Activated T-helper 17 cell treated with anti-CD3 and anti-CD28 coated beads, Interleukin-2, amount 50 U/mL, for 72 hours (primary cell): ENCODE data around the gene CHML. TPM values are rescaled to one million over a fixed set of nuclear protein-coding genes. Genes with fewer than 3 reads are reported as not detected.
A peak's percentile ranks its signal among the peaks of the same experiment; 100 is the strongest.

Source experiments
- ATAC-seq: fragments of 150-1000 bp; cut with Tn5 transposase; replicated peaks from 2 replicates; pipeline ENCODE4 v1.10.0; 2021; ENCODE audit warnings: mild to moderate bottlenecking, moderate library complexity
- H3K27ac Mint-ChIP-seq: one replicate; pipeline ENCODE4 v1.8.0; 2022; ENCODE audit warnings: mixed read lengths
- H3K27me3 Mint-ChIP-seq: one replicate; pipeline ENCODE4 v1.8.0; 2022; ENCODE audit warnings: mixed read lengths
- H3K36me3 Mint-ChIP-seq: one replicate; pipeline ENCODE4 v1.8.0; 2022; ENCODE audit warnings: low read depth, mild to moderate bottlenecking, mixed read lengths
- H3K4me1 Mint-ChIP-seq: one replicate; pipeline ENCODE4 v1.8.0; 2022; ENCODE audit warnings: mixed read lengths
- H3K4me3 Mint-ChIP-seq: one replicate; pipeline ENCODE4 v1.8.0; 2022; ENCODE audit warnings: mild to moderate bottlenecking, mixed read lengths
- H3K9me3 Mint-ChIP-seq: one replicate; pipeline ENCODE4 v1.8.0; 2022; ENCODE audit warnings: mixed read lengths
- total RNA-seq, 2 donors: library from RNA; stranded (reverse); gene quantifications; one replicate each; pipeline ENCODE4 v1.2.3, GENCODE V29; 2022

CHML gene
- total RNA-seq, 2 donors from 2014 or later = 8.9 to 13.4 TPM

DNA sequence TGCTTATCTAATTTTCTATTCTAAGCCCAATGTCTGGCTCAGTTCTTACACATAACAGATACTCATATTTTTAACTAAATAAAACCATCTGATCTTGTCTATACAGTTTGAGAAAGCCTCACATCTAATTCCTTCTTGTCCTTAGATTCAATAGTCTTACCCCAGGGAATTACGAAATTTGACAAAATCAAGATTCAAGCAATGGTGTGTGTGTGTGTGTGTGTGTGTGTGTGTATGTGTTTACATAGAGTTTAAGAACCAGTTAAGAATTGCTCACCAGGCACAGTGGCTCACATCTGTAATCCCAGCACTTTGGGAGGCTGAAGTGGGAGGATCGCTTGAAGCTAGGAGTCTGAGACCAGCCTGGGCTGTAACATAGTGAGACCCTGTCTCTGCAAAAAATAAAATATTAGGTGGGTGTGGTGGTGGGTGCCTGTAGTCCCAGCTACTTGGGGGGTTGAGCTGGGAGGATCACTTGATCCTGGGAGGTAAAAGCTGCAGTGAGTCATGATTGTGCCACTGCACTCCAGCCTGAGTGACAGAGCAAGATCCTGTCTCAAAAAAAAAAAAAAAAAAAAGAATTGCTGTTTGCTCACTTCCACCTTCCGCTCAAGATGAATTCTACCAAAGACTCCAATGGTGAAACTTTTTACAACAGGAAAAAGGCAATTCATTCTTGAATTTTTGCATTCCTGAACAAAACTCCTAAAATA is 18.1 kb upstream of the CHML start:
- Mint-ChIP-seq H3K4me1 (no peaks in the 10 kb centered on the region), H3K27me3 (peaks cover 10% of the 10 kb centered on the region), H3K27ac (no peak overlapping the region), H3K36me3 (no peaks in the 10 kb centered on the region), H3K4me3 (no peak overlapping the region), H3K9me3 (no peaks in the 10 kb centered on the region)
- no peak for ATAC-seq

- H3K9me3 Mint-ChIP-seq = peaks cover 1% of the 10 kb centered on the region
- no peak for ATAC-seq
- H3K36me3 Mint-ChIP-seq = no peaks in the 10 kb centered on the region
- no peak overlapping the region for H3K4me3 Mint-ChIP-seq
- H3K27me3 Mint-ChIP-seq = peaks cover 17% of the 10 kb centered on the region
- H3K4me1 Mint-ChIP-seq = no peaks in the 10 kb centered on the region
- no peak overlapping the region for H3K27ac Mint-ChIP-seq
These were observed 14.5 kb upstream of the CHML start for GRCh38 chr1:241654641-241655040.

DNA sequence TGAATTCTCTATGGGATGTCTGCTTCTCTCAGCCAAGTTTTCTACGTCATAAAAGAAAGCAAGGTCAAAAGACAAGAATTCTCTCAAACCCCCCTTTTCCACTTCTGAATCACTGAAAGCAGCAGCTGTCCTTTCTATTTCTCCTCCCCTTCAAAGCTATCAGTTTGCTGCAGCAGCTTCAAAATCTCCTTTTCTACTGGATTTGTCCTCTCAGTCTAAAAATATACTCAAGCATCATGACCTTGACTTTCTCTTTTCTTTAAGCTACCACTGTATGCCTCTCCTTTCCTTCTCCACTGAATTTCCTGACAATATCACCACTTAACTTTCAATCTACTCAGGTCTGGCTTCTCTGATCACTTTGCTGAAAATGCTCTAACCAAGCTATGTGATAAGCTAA is 13.8 kb upstream of the CHML start:
- H3K27me3 Mint-ChIP-seq = peaks cover 17% of the 10 kb centered on the region
- ATAC-seq = no peak
- no peaks in the 10 kb centered on the region for H3K4me1 Mint-ChIP-seq
- H3K4me3 Mint-ChIP-seq = no peak overlapping the region
- H3K36me3 Mint-ChIP-seq = no peaks in the 10 kb centered on the region
- peaks cover 3% of the 10 kb centered on the region for H3K9me3 Mint-ChIP-seq
- no peak overlapping the region for H3K27ac Mint-ChIP-seq

GRCh38 chr1:241652012-241652411 is 11.8 kb upstream of the CHML start, which contains the start of gene WDR64:
TSS of gene WDR64 (plus strand) at chr1:241652281. CDS start at chr1:241652485, 204 bp downstream.
- Mint-ChIP-seq H3K4me1 (no peaks in the 10 kb centered on the region), H3K9me3 (peaks cover 3% of the 10 kb centered on the region), H3K36me3 (no peaks in the 10 kb centered on the region), H3K27ac (no peak within 1 kb of the TSS), H3K4me3 (no peak within 1 kb of the TSS), H3K27me3 (peaks cover 17% of the 10 kb centered on the region)
- no peak for ATAC-seq

- Mint-ChIP-seq H3K9me3 (peaks cover 3% of the 10 kb centered on the region), H3K27ac (no peak overlapping the region), H3K4me1 (no peaks in the 10 kb centered on the region), H3K27me3 (peaks cover 7% of the 10 kb centered on the region), H3K4me3 (no peak overlapping the region), H3K36me3 (no peaks in the 10 kb centered on the region)
- no peak for ATAC-seq
These were observed 8.0 kb upstream of the CHML start for GRCh38 chr1:241648159-241648558.

DNA sequence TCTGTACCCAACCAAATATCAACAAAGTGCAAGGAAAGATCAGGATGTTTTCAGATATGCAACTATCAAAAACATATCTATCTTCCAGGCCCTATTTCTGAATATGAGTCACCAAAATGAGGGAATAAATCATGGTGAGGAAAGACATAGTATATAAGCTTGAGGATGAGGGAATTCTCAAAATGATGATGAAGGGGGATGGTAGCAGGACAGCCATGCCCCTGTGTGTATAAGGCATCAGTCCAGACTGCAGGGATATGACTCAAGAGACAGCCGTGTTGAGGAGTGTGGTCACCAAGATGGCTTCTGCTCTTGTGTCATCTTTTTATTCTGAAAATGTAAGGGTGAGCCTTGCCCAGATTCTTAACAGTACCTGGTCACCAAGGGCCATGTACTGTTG is 7.5 kb upstream of the CHML start:
- no peaks in the 10 kb centered on the region for H3K36me3 Mint-ChIP-seq
- H3K27ac Mint-ChIP-seq = no peak overlapping the region
- ATAC-seq = no peak
- no peak overlapping the region for H3K4me3 Mint-ChIP-seq
- peaks cover 3% of the 10 kb centered on the region for H3K9me3 Mint-ChIP-seq
- H3K27me3 Mint-ChIP-seq = peaks cover 7% of the 10 kb centered on the region
- no peaks in the 10 kb centered on the region for H3K4me1 Mint-ChIP-seq

- no peak for ATAC-seq
- no peaks in the 10 kb centered on the region for H3K4me1 Mint-ChIP-seq
- H3K27ac Mint-ChIP-seq = no peak overlapping the region
- no peak overlapping the region for H3K4me3 Mint-ChIP-seq
- H3K27me3 Mint-ChIP-seq = peaks cover 7% of the 10 kb centered on the region
- peaks cover 3% of the 10 kb centered on the region for H3K9me3 Mint-ChIP-seq
- H3K36me3 Mint-ChIP-seq = no peaks in the 10 kb centered on the region
These were observed 6.0 kb upstream of the CHML start for GRCh38 chr1:241646201-241646600.

- Mint-ChIP-seq H3K4me1 (peaks cover 8% of the 10 kb centered on the region), H3K27me3 (peaks cover 2% of the 10 kb centered on the region), H3K9me3 (peaks cover 7% of the 10 kb centered on the region), H3K36me3 (no peaks in the 10 kb centered on the region), H3K4me3 (no peak overlapping the region), H3K27ac (no peak overlapping the region)
- ATAC-seq = no peak
These were observed 5.0 kb upstream of the CHML start for GRCh38 chr1:241645199-241645598.

- Mint-ChIP-seq H3K36me3 (no peaks in the 10 kb centered on the region), H3K27me3 (no peaks in the 10 kb centered on the region), H3K4me3 (no peak overlapping the region), H3K9me3 (peaks cover 4% of the 10 kb centered on the region), H3K27ac (no peak overlapping the region), H3K4me1 (peaks cover 8% of the 10 kb centered on the region)
- no peak for ATAC-seq
These were observed 4.1 kb upstream of the CHML start for GRCh38 chr1:241644259-241644658.

- no peak for ATAC-seq
- H3K4me3 Mint-ChIP-seq = no peak overlapping the region
- H3K9me3 Mint-ChIP-seq = peaks cover 4% of the 10 kb centered on the region
- H3K4me1 Mint-ChIP-seq = peaks cover 20% of the 10 kb centered on the region
- peaks cover 7% of the 10 kb centered on the region for H3K36me3 Mint-ChIP-seq
- H3K27ac Mint-ChIP-seq = no peak overlapping the region
- no peaks in the 10 kb centered on the region for H3K27me3 Mint-ChIP-seq
These were observed 2.4 kb upstream of the CHML start for GRCh38 chr1:241642593-241642944.

DNA sequence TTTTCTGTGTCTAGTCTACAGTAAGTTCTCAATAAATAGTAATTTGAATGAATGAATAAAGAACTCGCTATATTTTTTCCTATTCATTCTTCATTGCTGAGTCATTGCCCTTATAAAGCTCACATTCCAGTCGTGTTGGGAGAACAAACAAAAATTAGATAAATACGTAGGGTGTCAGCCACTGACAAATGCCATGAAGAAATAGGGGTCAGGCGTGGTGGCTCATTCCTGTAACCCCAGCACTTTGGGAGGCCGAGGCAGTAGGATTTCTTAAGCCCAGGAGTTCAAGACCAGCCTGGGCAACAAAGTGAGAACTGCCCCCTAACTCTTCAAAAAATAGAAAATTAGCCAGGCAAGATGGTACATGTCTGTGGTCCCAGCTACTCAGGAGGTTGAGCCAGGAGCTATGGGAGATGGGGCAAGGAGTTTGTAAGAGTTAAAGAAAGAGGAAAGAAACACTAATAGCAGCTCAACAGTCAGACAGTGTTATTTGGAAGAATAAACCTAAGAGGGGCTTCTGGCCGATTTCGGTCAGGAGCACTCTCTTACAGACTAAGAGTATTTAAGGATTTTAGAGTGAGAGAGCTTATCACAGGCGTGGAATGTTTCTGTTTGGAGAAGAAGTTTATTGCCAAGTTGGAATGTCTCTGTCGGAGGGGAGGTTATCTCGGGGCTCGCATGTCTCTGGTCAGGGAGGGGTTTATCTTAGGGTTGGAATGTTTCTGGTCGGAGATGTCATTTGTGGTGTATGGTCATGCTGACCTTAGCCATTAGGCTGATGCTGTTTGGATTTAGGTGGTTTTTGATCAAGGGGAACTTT is 1.8 kb upstream of the CHML start:
- H3K27ac Mint-ChIP-seq = no peak overlapping the region

DNA sequence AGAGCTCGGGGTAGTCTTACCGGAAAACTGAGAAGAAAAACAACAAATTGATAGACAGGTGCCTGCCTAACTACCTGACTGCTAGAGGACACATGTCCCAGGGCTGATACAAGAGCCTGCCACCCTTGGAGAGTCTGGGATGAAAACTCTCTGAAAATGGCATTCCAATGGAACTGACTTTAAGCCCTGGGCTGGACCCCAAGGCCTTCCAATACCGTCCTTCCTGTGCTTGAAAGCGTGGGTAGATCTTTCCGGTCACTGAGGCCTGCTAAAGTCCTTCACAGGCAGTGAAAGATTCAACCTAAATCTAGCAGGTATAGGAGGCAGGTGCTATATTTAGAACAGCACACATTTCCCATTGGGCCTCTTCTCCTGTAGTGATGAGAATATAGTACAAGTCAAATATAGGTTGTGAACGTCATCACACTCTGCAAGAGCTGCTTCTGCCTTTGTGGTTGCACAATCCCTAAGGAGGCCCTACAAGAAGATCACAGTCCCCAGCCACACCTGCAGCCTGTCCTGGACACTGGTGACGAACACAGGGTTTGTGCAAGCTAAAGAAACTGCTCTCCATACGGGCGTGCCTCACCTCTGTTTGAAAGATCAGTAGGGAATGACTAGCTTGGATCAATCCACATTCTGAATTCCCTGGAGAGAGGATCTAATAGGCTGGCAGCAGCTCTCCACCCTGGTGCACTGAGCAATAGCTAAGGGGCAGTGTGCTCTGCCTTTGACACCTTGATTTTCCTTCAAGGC is 876 bp upstream of the CHML start:
- H3K4me3 Mint-ChIP-seq = peak overlapping the region; percentile 63
- H3K27ac Mint-ChIP-seq = peak overlapping the region; percentile 27
- peaks cover 4% of the 10 kb centered on the region for H3K9me3 Mint-ChIP-seq
- H3K27me3 Mint-ChIP-seq = no peaks in the 10 kb centered on the region
- peaks cover 25% of the 10 kb centered on the region for H3K4me1 Mint-ChIP-seq
- H3K36me3 Mint-ChIP-seq = peaks cover 22% of the 10 kb centered on the region
- ATAC-seq = no peak

More for the DNA sequence above, 1.8 kb upstream of the CHML start:
- H3K4me3 Mint-ChIP-seq = no peak overlapping the region
- H3K27me3 Mint-ChIP-seq = no peaks in the 10 kb centered on the region
- peaks cover 13% of the 10 kb centered on the region for H3K36me3 Mint-ChIP-seq
- peaks cover 25% of the 10 kb centered on the region for H3K4me1 Mint-ChIP-seq
- H3K9me3 Mint-ChIP-seq = peaks cover 4% of the 10 kb centered on the region
- ATAC-seq = no peak

- Mint-ChIP-seq H3K4me3 (peak overlapping the region; percentile 83), H3K27ac (peak overlapping the region; percentile 60), H3K27me3 (no peaks in the 10 kb centered on the region), H3K36me3 (peaks cover 34% of the 10 kb centered on the region), H3K4me1 (peaks cover 25% of the 10 kb centered on the region), H3K9me3 (peaks cover 4% of the 10 kb centered on the region)
- peak; percentile 56 for ATAC-seq
These were observed 483 bp downstream of the CHML start for GRCh38 chr1:241639623-241640148.

DNA sequence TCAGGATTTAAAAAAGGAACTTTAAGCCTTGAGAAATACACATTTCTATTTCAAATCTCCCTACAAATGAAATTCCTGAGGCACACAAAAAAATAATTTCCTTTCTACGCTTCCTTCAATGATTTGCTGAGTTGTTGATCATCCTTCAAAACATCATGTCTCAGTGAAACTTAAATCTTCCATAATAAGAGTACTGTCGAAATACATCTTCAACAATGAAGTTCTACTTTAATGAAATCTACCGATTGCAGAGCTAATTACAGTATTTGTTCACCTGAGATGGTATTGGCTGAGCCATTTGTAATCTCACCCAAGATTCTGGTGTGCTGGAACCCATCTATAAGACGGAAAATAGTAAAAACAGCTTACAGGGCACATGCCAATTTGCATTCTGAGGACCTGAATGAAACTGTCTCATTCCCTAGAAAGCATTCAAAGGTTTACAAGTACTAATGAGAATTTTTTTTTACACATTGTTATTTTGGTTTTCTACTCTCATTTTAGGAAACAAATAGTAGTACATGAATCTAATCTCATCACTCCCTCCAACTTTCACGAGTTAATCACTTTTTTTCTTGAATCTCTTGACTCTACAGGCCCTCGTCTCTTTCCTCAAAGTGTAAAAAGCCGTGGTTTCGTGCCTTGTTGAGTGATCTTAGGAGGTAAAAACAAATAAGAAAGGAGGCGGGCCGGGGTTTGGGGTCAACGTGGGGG is 1.1 kb downstream of the CHML start:
- Mint-ChIP-seq H3K4me1 (peaks cover 25% of the 10 kb centered on the region), H3K36me3 (peaks cover 40% of the 10 kb centered on the region), H3K27ac (peak overlapping the region; percentile 60), H3K27me3 (no peaks in the 10 kb centered on the region), H3K9me3 (peaks cover 4% of the 10 kb centered on the region), H3K4me3 (peak overlapping the region; percentile 83)
- no peak for ATAC-seq
